ENCODE results near the gene EMX2. TPM values are rescaled to one million over a fixed set of nuclear protein-coding genes. Genes with fewer than 3 reads are reported as not detected.

Gene EMX2
- total and polyA plus RNA-seq, 10 of the 15 experiments (the other 5 are each of a cell fraction or from before 2014, with no cell fraction given), result 0.12 TPM; not detected in 9

GRCh38 chr10:117497736-117498135, 44.8 kb upstream of the EMX2 start:
- Histone ChIP-seq H3K4me3 (no peak overlapping the region), H3K27me3 (replicated peaks in 1 of 2; ENCODE audit: control insufficient read depth in 2 of 2, insufficient read depth in 2 of 2, low read length in 1 of 2) (peaks cover 2 to 3% of the 10 kb centered on the region in 2 experiments; a peak in 3 of 4 replicates), H4K20me1 (ENCODE audit: control insufficient read depth, insufficient read depth) (no peaks in the 10 kb centered on the region), H3K9ac (ENCODE audit: control insufficient read depth, insufficient read depth, low read length) (no peak overlapping the region), H3K27ac (ENCODE audit: control insufficient read depth, insufficient read depth) (no peak overlapping the region), H3K79me2 (ENCODE audit: control insufficient read depth, insufficient read depth, low read length) (no peaks in the 10 kb centered on the region), H3K4me2 (ENCODE audit: control insufficient read depth, insufficient read depth) (no peak overlapping the region), H3K36me3 (ENCODE audit: control insufficient read depth in 2 of 2, insufficient read depth in 2 of 2, low read length in 1 of 2) (no peaks in the 10 kb centered on the region), H3K4me1 (ENCODE audit: control insufficient read depth, insufficient read depth, low read length) (no peaks in the 10 kb centered on the region), H2AFZ (ENCODE audit: control insufficient read depth, low read depth, low read length) (no peak overlapping the region), H3K9me3 (replicated peaks; ENCODE audit: control insufficient read depth, insufficient read depth, low read length) (no peaks in the 10 kb centered on the region)
- ChIA-PET POLR2A (no interaction called here), SMC1A (ENCODE audit: uncharacterized antibody, unreplicated experiment) (interaction anchor here (0.6 to 4.1 kb wide), 17 partner anchors 16 to 963 kb away, joined by 3 to 67 read pairs (median 4); no protein-coding TSS in a partner anchor), RAD21 (ENCODE audit: unreplicated experiment) (interaction anchor here (1.0 to 4.8 kb wide), 13 partner anchors 41 to 961 kb away, joined by 3 to 71 read pairs (median 5); no protein-coding TSS in a partner anchor), CTCF (interaction anchor here (1.0 to 5.0 kb wide), 26 partner anchors 35 to 962 kb away, joined by 3 to 99 read pairs (median 4); no protein-coding TSS in a partner anchor)
- no peak for ATAC-seq
- in situ Hi-C loops (cut with MboI), result no loop called here
- DNase-seq (ENCODE audit: low read depth, low spot score), result no peak
- BruUV-seq (replicated peaks), result no TSS peak
- 35% methylated on average over 6 of the region's 6 CpGs for WGBS (ENCODE audit: insufficient coverage, insufficient replicate concordance, low lambda C conversion rate, missing lambda C conversion rate)
- FAIRE-seq, result no peak
- TF ChIP-seq CTCF (IDR thresholded peaks at IDR 0.05 in 2 of 3, conservative IDR thresholded peaks at IDR 0.05 in 1 of 3; ENCODE audit: control insufficient read depth in 2 of 3, extremely low read depth in 1 of 3, insufficient read depth in 1 of 3, low read depth in 3 of 3, low read length in 3 of 3) (no peak), SUPT20H (IDR thresholded peaks at IDR 0.05; ENCODE audit: borderline replicate concordance, control insufficient read depth, low read depth, low read length) (no peak), IRF4 (IDR thresholded peaks at IDR 0.05; ENCODE audit: low read depth, low read length) (no peak), RELA (IDR thresholded peaks at IDR 0.05; ENCODE audit: borderline replicate concordance, partially characterized antibody) (no peak), PRDM15 (CRISPR knock-in tag; IDR thresholded peaks at IDR 0.05) (no peak)
- intact Hi-C loops (cut with micrococcal nuclease; ENCODE audit: unreplicated experiment), result loop anchor here (2.0 to 10.0 kb wide), 4 partner anchors 260 to 927 kb away; no protein-coding TSS in a partner anchor

All from GM12878 (cell line).